Nephron progenitor cell (in vitro differentiated cells): Measurements from ENCODE around the gene PDIA2.

Source experiments
- DNase-seq: peaks from one replicate; pipeline ENCODE4 v3.0.0; 2021
- H3K27ac Mint-ChIP-seq: 2 replicates; pipeline ENCODE4 v1.8.0; 2021; ENCODE audit warnings: mild to moderate bottlenecking, moderate library complexity, mixed read lengths
- H3K27me3 Mint-ChIP-seq: 2 replicates; pipeline ENCODE4 v1.8.0; 2021; ENCODE audit warnings: mild to moderate bottlenecking, low read depth, mixed read lengths; ENCODE audit not compliant: poor library complexity
- H3K36me3 Mint-ChIP-seq: 2 replicates; pipeline ENCODE4 v1.8.0; 2021; ENCODE audit warnings: low read depth, mixed read lengths
- H3K4me1 Mint-ChIP-seq: 2 replicates; pipeline ENCODE4 v1.8.0; 2021; ENCODE audit warnings: mixed read lengths
- H3K4me3 Mint-ChIP-seq: 2 replicates; pipeline ENCODE4 v1.8.0; 2021; ENCODE audit warnings: mild to moderate bottlenecking, moderate library complexity, mixed read lengths
- H3K9me3 Mint-ChIP-seq: 2 replicates; pipeline ENCODE4 v1.8.0; 2021; ENCODE audit warnings: mild to moderate bottlenecking, moderate library complexity, mixed read lengths
- TF ChIP-seq, protein P1 (sequence below): fragments of 200-600 bp; sonication (generic); IDR thresholded peaks from 2 replicates; pipeline ENCODE4 v1.5.0; 2021; ENCODE audit warnings: antibody characterized with exemption

The PDIA2 gene

GRCh38 chr16:243348-243747 lies 39.6 kb upstream of the PDIA2 start:
- Mint-ChIP-seq H3K4me1 (peaks cover 11% of the 10 kb centered on the region), H3K9me3 (no peaks in the 10 kb centered on the region), H3K4me3 (no peak overlapping the region), H3K27ac (peak overlapping the region; percentile 39), H3K36me3 (peaks cover 24% of the 10 kb centered on the region), H3K27me3 (peaks cover 3% of the 10 kb centered on the region)
- DNase-seq: no peak
- TF ChIP-seq, protein P1, sequence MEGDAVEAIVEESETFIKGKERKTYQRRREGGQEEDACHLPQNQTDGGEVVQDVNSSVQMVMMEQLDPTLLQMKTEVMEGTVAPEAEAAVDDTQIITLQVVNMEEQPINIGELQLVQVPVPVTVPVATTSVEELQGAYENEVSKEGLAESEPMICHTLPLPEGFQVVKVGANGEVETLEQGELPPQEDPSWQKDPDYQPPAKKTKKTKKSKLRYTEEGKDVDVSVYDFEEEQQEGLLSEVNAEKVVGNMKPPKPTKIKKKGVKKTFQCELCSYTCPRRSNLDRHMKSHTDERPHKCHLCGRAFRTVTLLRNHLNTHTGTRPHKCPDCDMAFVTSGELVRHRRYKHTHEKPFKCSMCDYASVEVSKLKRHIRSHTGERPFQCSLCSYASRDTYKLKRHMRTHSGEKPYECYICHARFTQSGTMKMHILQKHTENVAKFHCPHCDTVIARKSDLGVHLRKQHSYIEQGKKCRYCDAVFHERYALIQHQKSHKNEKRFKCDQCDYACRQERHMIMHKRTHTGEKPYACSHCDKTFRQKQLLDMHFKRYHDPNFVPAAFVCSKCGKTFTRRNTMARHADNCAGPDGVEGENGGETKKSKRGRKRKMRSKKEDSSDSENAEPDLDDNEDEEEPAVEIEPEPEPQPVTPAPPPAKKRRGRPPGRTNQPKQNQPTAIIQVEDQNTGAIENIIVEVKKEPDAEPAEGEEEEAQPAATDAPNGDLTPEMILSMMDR: no peak

DNA sequence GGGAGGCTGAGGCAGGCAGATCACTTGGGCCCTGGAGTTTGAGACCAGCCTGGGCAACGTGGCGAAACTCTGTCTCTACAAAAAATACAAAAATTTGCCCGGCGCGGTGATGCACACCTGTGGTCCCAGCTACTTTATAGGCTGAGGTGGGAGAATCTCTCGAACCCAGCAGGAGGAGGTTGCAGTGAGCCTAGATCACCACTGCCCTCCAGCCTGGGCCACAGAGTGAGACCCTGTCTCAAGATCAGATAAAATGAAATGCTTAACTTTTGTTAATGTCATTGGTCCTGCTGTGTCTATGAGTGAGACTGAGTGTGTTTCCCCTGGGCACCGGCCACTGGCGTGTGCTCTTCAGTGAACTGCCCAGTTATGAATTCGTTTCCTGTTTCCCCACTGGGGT lies 37.9 kb upstream of the PDIA2 start:
- Mint-ChIP-seq H3K4me1 (peaks cover 7% of the 10 kb centered on the region), H3K4me3 (no peak overlapping the region), H3K9me3 (no peaks in the 10 kb centered on the region), H3K27me3 (peaks cover 3% of the 10 kb centered on the region), H3K36me3 (peaks cover 18% of the 10 kb centered on the region), H3K27ac (peak overlapping the region; percentile 94)
- TF ChIP-seq, protein P1: no peak
- DNase-seq: no peak

DNA sequence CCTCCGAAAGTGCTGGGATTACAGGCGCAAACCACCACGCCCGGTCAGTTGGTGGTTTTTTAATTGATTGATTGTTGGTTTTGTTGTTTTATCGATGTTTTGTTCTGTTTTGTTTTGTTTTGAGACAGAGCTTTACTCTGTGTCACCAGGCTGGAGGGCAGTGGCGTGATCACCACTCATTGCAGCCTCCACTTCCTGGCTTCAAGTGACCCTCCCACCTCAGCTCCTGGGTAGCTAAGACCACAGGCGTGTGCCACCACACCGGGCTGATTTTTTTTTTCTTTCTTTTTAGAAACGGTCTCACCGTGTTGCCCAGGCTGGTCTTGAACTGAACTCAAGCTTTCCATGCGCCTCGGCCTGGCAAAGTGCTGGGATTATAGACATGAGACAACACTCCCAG lies 35.9 kb upstream of the PDIA2 start:
- H3K4me3 Mint-ChIP-seq: no peak overlapping the region
- no peak overlapping the region for H3K27ac Mint-ChIP-seq
- no peaks in the 10 kb centered on the region for H3K9me3 Mint-ChIP-seq
- H3K36me3 Mint-ChIP-seq: peaks cover 17% of the 10 kb centered on the region
- TF ChIP-seq, protein P1: no peak
- DNase-seq: no peak
- H3K27me3 Mint-ChIP-seq: peaks cover 3% of the 10 kb centered on the region
- peaks cover 14% of the 10 kb centered on the region for H3K4me1 Mint-ChIP-seq

- no peak for DNase-seq
- Mint-ChIP-seq H3K4me1 (peaks cover 24% of the 10 kb centered on the region), H3K4me3 (no peak overlapping the region), H3K27ac (no peak overlapping the region), H3K27me3 (peaks cover 3% of the 10 kb centered on the region), H3K9me3 (no peaks in the 10 kb centered on the region), H3K36me3 (peaks cover 30% of the 10 kb centered on the region)
- TF ChIP-seq, protein P1: no peak
Observed at GRCh38 chr16:249431-249830, 33.5 kb upstream of the PDIA2 start.

DNA sequence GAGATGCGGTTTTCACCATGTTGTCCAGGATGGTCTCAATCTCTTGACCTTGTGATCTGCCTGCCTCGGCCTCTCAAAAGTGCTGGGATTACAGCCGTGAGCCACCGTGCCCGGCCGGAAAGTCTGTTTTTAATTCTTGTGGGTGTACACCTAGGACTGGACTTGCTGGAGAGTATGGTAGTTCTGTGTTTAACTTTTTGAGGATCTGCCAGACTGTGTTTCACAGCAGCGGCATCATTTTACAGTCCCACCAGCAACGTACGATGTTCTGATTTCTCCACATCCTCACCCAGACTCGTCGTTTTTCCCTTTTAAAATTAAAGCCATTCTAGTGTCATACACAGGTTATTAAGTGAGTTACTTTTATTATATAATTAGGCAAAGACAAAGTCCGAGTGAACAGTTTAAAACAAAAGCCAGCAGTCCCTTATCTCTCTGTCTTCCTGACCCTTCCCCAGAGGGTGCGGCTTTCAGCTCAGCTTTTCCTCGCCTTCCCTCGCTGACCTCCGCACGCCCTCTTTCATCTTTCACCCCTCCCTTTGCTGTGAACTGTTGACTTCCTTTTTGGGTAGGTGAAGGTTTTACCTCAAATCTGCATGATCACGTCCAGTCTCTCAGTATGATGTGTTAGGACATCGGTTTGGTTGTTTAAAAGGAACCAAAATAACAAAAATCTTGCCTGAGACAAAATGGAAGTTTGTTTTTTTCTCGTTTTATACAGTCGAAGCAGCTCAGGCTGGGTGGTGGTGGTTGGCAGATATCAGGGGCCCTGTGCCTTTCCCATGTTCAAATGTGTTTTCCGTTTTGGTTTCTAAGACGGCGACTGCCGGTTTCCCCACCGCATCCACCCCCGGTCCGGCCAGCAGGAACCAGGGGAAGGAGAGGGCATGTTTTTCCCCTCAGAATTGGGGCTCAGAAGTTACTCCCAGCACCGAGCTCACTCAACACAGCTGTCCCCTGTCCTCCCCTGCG lies 30.3 kb upstream of the PDIA2 start:
- Mint-ChIP-seq H3K4me1 (peaks cover 24% of the 10 kb centered on the region), H3K9me3 (no peaks in the 10 kb centered on the region), H3K27me3 (no peaks in the 10 kb centered on the region), H3K4me3 (peak overlapping the region; percentile 29), H3K36me3 (peaks cover 56% of the 10 kb centered on the region), H3K27ac (peak overlapping the region; percentile 96)
- TF ChIP-seq, protein P1: no peak
- DNase-seq: no peak

GRCh38 chr16:253833-254232 lies 29.1 kb upstream of the PDIA2 start:
- no peak for DNase-seq
- Mint-ChIP-seq H3K27me3 (no peaks in the 10 kb centered on the region), H3K36me3 (peaks cover 56% of the 10 kb centered on the region), H3K9me3 (no peaks in the 10 kb centered on the region), H3K4me1 (peaks cover 20% of the 10 kb centered on the region), H3K4me3 (no peak overlapping the region), H3K27ac (no peak overlapping the region)
- TF ChIP-seq, protein P1: no peak
